HCT116 (cell line): ENCODE measurements around the gene RDH8. TPM values are rescaled to one million over a fixed set of nuclear protein-coding genes. Genes with fewer than 3 reads are reported as not detected.

Experiments
- ATAC-seq: fragments of 200-7000 bp; cut with Tn5 transposase; 2 replicates; pipeline ENCODE4 v1.9.1; 2020; ENCODE audit warnings: mild to moderate bottlenecking, moderate library complexity
- BruUV-seq: library from RNA; stranded (reverse); fragments of 400-500 nt; replicated peaks from 2 replicates; lab custom pipeline; 2021; lab: Mats Ljungman, UMichigan
- CTCF ChIA-PET: fragments of 300-600 bp; sonication (Branson Sonifier 250); formaldehyde crosslinking; loops from one replicate; lab custom pipeline; 2021; ENCODE audit warnings: antibody characterized with exemption; lab: Charles Lee
- POLR2A ChIA-PET: fragments of 300-600, 350-600 bp; sonication (Branson Sonifier 250); formaldehyde crosslinking; loops from one replicate; lab custom pipeline; 2021; ENCODE audit warnings: antibody characterized with exemption; lab: Charles Lee
- RAD21 ChIA-PET, 2 experiments: fragments of 300-600 bp; sonication (Branson Sonifier 250); formaldehyde crosslinking; loops; one replicate each; lab custom pipeline; 2023; ENCODE audit warnings: low total read pairs in 2 of 2; ENCODE audit not compliant: uncharacterized antibody in 2 of 2, unreplicated experiment in 2 of 2, low non-redundant PET in 1 of 2; lab: Charles Lee
- DNase-seq: peaks from one replicate; pipeline ENCODE4 v3.0.0-alpha.2; 2010; ENCODE audit warnings: low read depth, low spot score
- H2AFZ ChIP-seq: fragments of 200-600 bp; shearing (Covaris generic), sonication (generic); 2 replicates; pipeline ENCODE4 v1.6.1; 2017; ENCODE audit warnings: low read depth, mixed run types, mixed read lengths, antibody characterized with exemption, low read length; ENCODE audit not compliant: poor library complexity, severe bottlenecking
- H3K27ac ChIP-seq: 2 replicates; pipeline ENCODE4 v1.5.1; 2012; ENCODE audit warnings: low read depth, low read length
- H3K27me3 ChIP-seq: fragments of 200-600 bp; sonication (generic); 2 replicates; pipeline ENCODE4 v1.6.1; 2016; ENCODE audit warnings: mixed run types, low read length, mixed read lengths; ENCODE audit not compliant: insufficient read depth
- H3K36me3 ChIP-seq, 2 experiments: fragments of 200-500 bp in 1 of 2; fragments of 200-600 bp in 1 of 2; sonication (Bioruptor generic) in 1 of 2; sonication (generic) in 1 of 2; 2 replicates each; pipeline versions ENCODE4 v1.5.1 to v1.6.1; 2014 to 2016; ENCODE audit warnings: low read length in 2 of 2, inconsistent platforms in 1 of 2, mixed read lengths in 1 of 2, mixed run types in 1 of 2; ENCODE audit not compliant: insufficient read depth in 2 of 2, control insufficient read depth in 1 of 2
- H3K4me1 ChIP-seq, 2 experiments: fragments of 200-600 bp in 1 of 2; sonication (generic) in 1 of 2; 2 replicates each; pipeline versions ENCODE4 v1.5.1 to v1.6.1; 2012 to 2017; ENCODE audit warnings: low read length in 2 of 2, inconsistent platforms in 1 of 2, mild to moderate bottlenecking in 1 of 2, mixed read lengths in 1 of 2, mixed run types in 1 of 2, moderate library complexity in 1 of 2; ENCODE audit not compliant: insufficient read depth in 2 of 2, control insufficient read depth in 1 of 2
- H3K4me2 ChIP-seq: fragments of 200-600 bp; sonication (generic); 2 replicates; pipeline ENCODE4 v1.6.1; 2017; ENCODE audit warnings: mixed run types, low read length, mixed read lengths
- H3K4me3 ChIP-seq, 2 experiments: fragments of 200-600 bp in 1 of 2; sonication (generic) in 1 of 2; replicated peaks in 1 of 2; 2 replicates each; pipeline ENCODE4 v1.5.1; 2011 to 2016; ENCODE audit warnings: low read length in 2 of 2, control low read depth in 1 of 2, low read depth in 1 of 2, mild to moderate bottlenecking in 1 of 2, mixed read lengths in 1 of 2, mixed run types in 1 of 2
- H3K79me2 ChIP-seq: fragments of 200-600 bp; sonication (generic); 2 replicates; pipeline ENCODE4 v1.6.1; 2017; ENCODE audit warnings: mild to moderate bottlenecking, mixed run types, low read length, moderate library complexity, mixed read lengths; ENCODE audit not compliant: insufficient read depth
- H3K9ac ChIP-seq: fragments of 200-600 bp; sonication (generic); 2 replicates; pipeline ENCODE4 v1.6.1; 2016; ENCODE audit warnings: low read length, mixed read lengths
- H3K9me2 ChIP-seq: fragments of 200-600 bp; sonication (generic), shearing (Covaris generic); 2 replicates; pipeline ENCODE4 v1.6.1; 2017; ENCODE audit warnings: mixed run types, mild to moderate bottlenecking, moderate library complexity; ENCODE audit not compliant: insufficient read depth
- H3K9me3 ChIP-seq, 2 experiments: fragments of 200-500 bp in 1 of 2; fragments of 200-600 bp in 1 of 2; sonication (Bioruptor generic) in 1 of 2; sonication (generic) in 1 of 2; 2 replicates each; pipeline ENCODE4 v1.6.1; 2014 to 2017; ENCODE audit warnings: low read length in 2 of 2, mixed read lengths in 2 of 2, inconsistent platforms in 1 of 2, low read depth in 1 of 2, mild to moderate bottlenecking in 1 of 2, mixed run types in 1 of 2, moderate library complexity in 1 of 2; ENCODE audit not compliant: control insufficient read depth in 1 of 2, insufficient read depth in 1 of 2
- H4K20me1 ChIP-seq: fragments of 200-600 bp; sonication (generic), shearing (Covaris generic); 2 replicates; pipeline ENCODE4 v1.6.1; 2017; ENCODE audit warnings: mixed run types, mild to moderate bottlenecking, moderate library complexity; ENCODE audit not compliant: insufficient read depth
- CBX3 ChIP-seq: IDR thresholded peaks from 2 replicates; pipeline ENCODE4 v1.6.1; 2012; ENCODE audit warnings: low read depth
- CEBPB ChIP-seq: IDR thresholded peaks from 2 replicates; pipeline ENCODE4 v1.6.1; 2012; ENCODE audit warnings: low read depth
- ELF1 ChIP-seq: IDR thresholded peaks from 2 replicates; pipeline ENCODE4 v1.6.1; 2012; ENCODE audit warnings: low read depth, borderline replicate concordance
- EZH2 ChIP-seq: fragments of 200-600 bp; sonication (generic); IDR thresholded peaks from 2 replicates; pipeline ENCODE4 v1.6.1; 2017; ENCODE audit warnings: antibody characterized with exemption, mixed run types
- SIN3A ChIP-seq: IDR thresholded peaks from 2 replicates; pipeline ENCODE4 v1.6.1; 2012; ENCODE audit warnings: low read depth
- TCF7L2 ChIP-seq: IDR thresholded peaks from 2 replicates; pipeline ENCODE4 v1.7.0; 2011; ENCODE audit warnings: borderline replicate concordance, inconsistent platforms; ENCODE audit not compliant: insufficient read depth, insufficient read length; ENCODE audit errors: extremely low read depth
- YY1 ChIP-seq: IDR thresholded peaks from 2 replicates; pipeline ENCODE4 v1.6.1; 2011; ENCODE audit warnings: low read length, low read depth, moderate library complexity, mild to moderate bottlenecking; ENCODE audit not compliant: insufficient replicate concordance; ENCODE audit errors: extremely low read depth
- ZNF274 ChIP-seq: fragments of 200-500 bp; sonication (Bioruptor generic); IDR thresholded peaks from 2 replicates; pipeline ENCODE4 v1.6.1; 2014; ENCODE audit warnings: mild to moderate bottlenecking, low read depth, low read length, inconsistent platforms
- intact Hi-C: fragments of 100-400 bp; cut with micrococcal nuclease; formaldehyde crosslinking; loops from 2 replicates; pipeline ENCODE4 v1.10.0; 2022
- total RNA-seq: library from RNA; stranded (reverse); gene quantifications from one replicate; pipeline ENCODE4 v1.2.1, GENCODE V29; 2021; ENCODE audit not compliant: unreplicated experiment
- TF ChIP-seq, protein P1 (sequence below): IDR thresholded peaks from 2 replicates; pipeline ENCODE4 v1.6.1; 2012
- TF ChIP-seq, protein P2 (sequence below): IDR thresholded peaks from 2 replicates; pipeline ENCODE4 v1.6.1; 2012; ENCODE audit warnings: low read depth
- TF ChIP-seq, protein P3 (sequence below): IDR thresholded peaks from 2 replicates; pipeline ENCODE4 v1.6.1; 2011; ENCODE audit warnings: mild to moderate bottlenecking, low read length, moderate library complexity; ENCODE audit not compliant: insufficient replicate concordance; ENCODE audit errors: extremely low read depth

Gene RDH8
- total RNA-seq, 1 experiment from 2014 or later: not detected

DNA sequence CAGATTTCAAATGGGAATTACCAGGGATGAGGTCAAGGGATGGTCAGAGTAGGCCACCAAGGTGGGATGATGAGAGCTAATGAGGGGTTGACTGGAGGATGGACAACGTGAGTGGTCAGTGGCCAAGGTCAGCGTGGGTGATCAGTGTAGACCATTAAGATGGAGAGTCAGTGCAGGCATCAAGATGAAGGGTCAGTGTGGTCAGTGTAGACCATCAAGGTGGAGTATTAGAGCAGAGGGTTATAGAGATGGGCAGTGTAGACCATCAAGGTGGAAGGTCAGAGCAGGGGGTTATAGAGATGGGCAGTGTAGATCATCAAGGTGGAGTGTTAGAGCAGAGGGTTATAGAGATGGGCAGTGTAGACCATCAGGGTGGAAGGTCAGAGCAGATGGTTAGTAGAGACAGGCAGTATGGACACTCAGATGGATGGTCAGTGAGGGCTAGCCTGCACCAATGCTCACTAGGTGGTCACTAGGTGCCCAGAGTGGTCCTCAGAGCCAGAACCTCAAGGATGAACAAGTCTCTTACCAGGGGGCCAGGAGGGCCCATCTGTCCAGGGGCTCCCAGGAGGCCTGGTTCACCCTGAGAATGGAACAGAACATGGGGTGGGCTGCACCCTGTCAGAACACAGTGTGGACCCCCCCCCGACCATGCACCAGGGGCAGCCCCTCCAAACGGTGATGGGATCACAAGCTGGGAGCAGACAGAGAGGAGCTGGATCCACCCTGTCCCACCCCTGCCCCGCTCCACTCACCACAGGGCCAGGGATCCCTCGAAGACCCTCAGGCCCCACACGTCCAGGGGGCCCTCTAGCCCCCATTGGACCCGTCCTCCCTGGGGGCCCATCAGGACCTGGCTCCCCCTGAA, 44.2 kb upstream of the RDH8 start:
- POLR2A ChIA-PET: no interaction called here
- CTCF ChIA-PET: no interaction called here
- Histone ChIP-seq H3K36me3 (no peaks in the 10 kb centered on the region), H3K9ac (no peak overlapping the region), H3K9me2 (no peaks in the 10 kb centered on the region), H3K27me3 (no peaks in the 10 kb centered on the region), H3K79me2 (no peaks in the 10 kb centered on the region), H3K4me3 (no peak overlapping the region), H4K20me1 (no peaks in the 10 kb centered on the region), H3K4me2 (no peak overlapping the region), H3K9me3 (no peaks in the 10 kb centered on the region), H3K27ac (no peak overlapping the region), H2AFZ (no peak overlapping the region), H3K4me1 (no peaks in the 10 kb centered on the region)
- ATAC-seq (no peak), DNase-seq (no peak)
- intact Hi-C loops: no loop called here
- RAD21 ChIA-PET: no interaction called here
- BruUV-seq: no TSS peak
- TF ChIP-seq, protein P1, sequence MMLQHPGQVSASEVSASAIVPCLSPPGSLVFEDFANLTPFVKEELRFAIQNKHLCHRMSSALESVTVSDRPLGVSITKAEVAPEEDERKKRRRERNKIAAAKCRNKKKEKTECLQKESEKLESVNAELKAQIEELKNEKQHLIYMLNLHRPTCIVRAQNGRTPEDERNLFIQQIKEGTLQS: no peak
- TF ChIP-seq, protein P2, sequence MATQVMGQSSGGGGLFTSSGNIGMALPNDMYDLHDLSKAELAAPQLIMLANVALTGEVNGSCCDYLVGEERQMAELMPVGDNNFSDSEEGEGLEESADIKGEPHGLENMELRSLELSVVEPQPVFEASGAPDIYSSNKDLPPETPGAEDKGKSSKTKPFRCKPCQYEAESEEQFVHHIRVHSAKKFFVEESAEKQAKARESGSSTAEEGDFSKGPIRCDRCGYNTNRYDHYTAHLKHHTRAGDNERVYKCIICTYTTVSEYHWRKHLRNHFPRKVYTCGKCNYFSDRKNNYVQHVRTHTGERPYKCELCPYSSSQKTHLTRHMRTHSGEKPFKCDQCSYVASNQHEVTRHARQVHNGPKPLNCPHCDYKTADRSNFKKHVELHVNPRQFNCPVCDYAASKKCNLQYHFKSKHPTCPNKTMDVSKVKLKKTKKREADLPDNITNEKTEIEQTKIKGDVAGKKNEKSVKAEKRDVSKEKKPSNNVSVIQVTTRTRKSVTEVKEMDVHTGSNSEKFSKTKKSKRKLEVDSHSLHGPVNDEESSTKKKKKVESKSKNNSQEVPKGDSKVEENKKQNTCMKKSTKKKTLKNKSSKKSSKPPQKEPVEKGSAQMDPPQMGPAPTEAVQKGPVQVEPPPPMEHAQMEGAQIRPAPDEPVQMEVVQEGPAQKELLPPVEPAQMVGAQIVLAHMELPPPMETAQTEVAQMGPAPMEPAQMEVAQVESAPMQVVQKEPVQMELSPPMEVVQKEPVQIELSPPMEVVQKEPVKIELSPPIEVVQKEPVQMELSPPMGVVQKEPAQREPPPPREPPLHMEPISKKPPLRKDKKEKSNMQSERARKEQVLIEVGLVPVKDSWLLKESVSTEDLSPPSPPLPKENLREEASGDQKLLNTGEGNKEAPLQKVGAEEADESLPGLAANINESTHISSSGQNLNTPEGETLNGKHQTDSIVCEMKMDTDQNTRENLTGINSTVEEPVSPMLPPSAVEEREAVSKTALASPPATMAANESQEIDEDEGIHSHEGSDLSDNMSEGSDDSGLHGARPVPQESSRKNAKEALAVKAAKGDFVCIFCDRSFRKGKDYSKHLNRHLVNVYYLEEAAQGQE: no peak
- TF ChIP-seq YY1 (no peak), CEBPB (no peak), ELF1 (no peak), TCF7L2 (no peak), CBX3 (no peak), EZH2 (no peak), SIN3A (no peak), ZNF274 (no peak)
- TF ChIP-seq, protein P3, sequence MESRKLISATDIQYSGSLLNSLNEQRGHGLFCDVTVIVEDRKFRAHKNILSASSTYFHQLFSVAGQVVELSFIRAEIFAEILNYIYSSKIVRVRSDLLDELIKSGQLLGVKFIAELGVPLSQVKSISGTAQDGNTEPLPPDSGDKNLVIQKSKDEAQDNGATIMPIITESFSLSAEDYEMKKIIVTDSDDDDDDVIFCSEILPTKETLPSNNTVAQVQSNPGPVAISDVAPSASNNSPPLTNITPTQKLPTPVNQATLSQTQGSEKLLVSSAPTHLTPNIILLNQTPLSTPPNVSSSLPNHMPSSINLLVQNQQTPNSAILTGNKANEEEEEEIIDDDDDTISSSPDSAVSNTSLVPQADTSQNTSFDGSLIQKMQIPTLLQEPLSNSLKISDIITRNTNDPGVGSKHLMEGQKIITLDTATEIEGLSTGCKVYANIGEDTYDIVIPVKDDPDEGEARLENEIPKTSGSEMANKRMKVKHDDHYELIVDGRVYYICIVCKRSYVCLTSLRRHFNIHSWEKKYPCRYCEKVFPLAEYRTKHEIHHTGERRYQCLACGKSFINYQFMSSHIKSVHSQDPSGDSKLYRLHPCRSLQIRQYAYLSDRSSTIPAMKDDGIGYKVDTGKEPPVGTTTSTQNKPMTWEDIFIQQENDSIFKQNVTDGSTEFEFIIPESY: no peak
